ENCODE measurements around the gene CXXC5. TPM values are rescaled to one million over a fixed set of nuclear protein-coding genes. Genes with fewer than 3 reads are reported as not detected.
A peak's percentile ranks its signal among the peaks of the same experiment; 100 is the strongest.

The CXXC5 gene
- total and polyA plus RNA-seq, 9 of the 15 experiments (the other 6 are each of a cell fraction or from before 2014, with no cell fraction given) = 1.9 to 123 (median 45.8) TPM

- TF ChIP-seq ZNF609 (CRISPR knock-in tag; IDR thresholded peaks at IDR 0.05; ENCODE audit: borderline replicate concordance) = no peak
These were observed 11.2 kb upstream of the CXXC5 start (continued) for GRCh38 chr5:139636975-139637408.

- ATAC-seq = peak; percentile 84
- Histone ChIP-seq H3K27me3 (ENCODE audit: control insufficient read depth in 2 of 2, insufficient read depth in 2 of 2, low read length in 2 of 2) (no peaks in the 10 kb centered on the region), H3K79me2 (ENCODE audit: control insufficient read depth, insufficient read depth, low read length) (peaks cover 21% of the 10 kb centered on the region; the same call in 2 of the 3 replicates), H3K36me3 (ENCODE audit: control insufficient read depth, insufficient read depth, low read length) (peaks cover 5% of the 10 kb centered on the region; the same call in 2 of the 3 replicates), H3K9me3 (replicated peaks; ENCODE audit: control insufficient read depth, insufficient read depth, low read depth, low read length) (no peaks in the 10 kb centered on the region), H3K27ac (ENCODE audit: extremely low read depth, low read depth, low read length) (peak overlapping the region; percentile 89), H4K20me1 (replicated peaks; ENCODE audit: control insufficient read depth, insufficient read depth, low read length) (0 out of 2 replicates have a peak, but pooled peaks cover 3% of the 10 kb centered on the region), H3K9me1 (ENCODE audit: control insufficient read depth, insufficient read depth, low read length) (no peaks in the 10 kb centered on the region), H3K4me3 (peak overlapping the region; percentile 50), H3K4me2 (ENCODE audit: insufficient read depth, low read length) (peak overlapping the region; percentile 87), H2AFZ (ENCODE audit: low read depth, low read length) (peak overlapping the region; percentile 94), H3K9ac (ENCODE audit: insufficient read depth in 1 of 2, low read depth in 2 of 2, low read length in 2 of 2) (peak overlapping the region; percentile 80 to 91), H3K4me1 (replicated peaks in 1 of 2; ENCODE audit: control insufficient read depth in 2 of 2, insufficient read depth in 2 of 2, low read length in 2 of 2) (peaks cover 32 to 45% of the 10 kb centered on the region in 2 experiments)
- in situ Hi-C loops (cut with MboI) = loop anchor here (10.0 kb wide), 1 partner anchor 217 kb away; no protein-coding TSS in a partner anchor
- intact Hi-C loops (cut with micrococcal nuclease) = loop anchor here (1.0 to 10.0 kb wide), 5 partner anchors 11 to 327 kb away; partner anchors contain the start of gene CXXC5
- DNase-seq (ENCODE audit: extremely low read depth in 1 of 4, low spot score in 3 of 4) = peak; percentile 88 to 93 (median 91)
- BruUV-seq (replicated peaks) = no TSS peak
- ChIA-PET POLR2A (interaction anchor here (0.6 to 4.8 kb wide), 17 partner anchors 10 to 760 kb away, joined by 3 to 63 read pairs (median 5); partner anchors contain the start of gene CXXC5), CTCF (ENCODE audit: low intra/inter-chr PET ratio) (interaction anchor here (0.5 to 1.3 kb wide), 3 partner anchors 102 to 331 kb away, joined by 3 to 6 read pairs (median 3); no protein-coding TSS in a partner anchor)
- WGBS (ENCODE audit: insufficient coverage, low coverage, missing lambda C conversion rate) = 0% methylated on average over 21 of the region's 62 CpGs
- FAIRE-seq = peak; percentile 74
- TF ChIP-seq MBD2 (IDR thresholded peaks at IDR 0.05; ENCODE audit: borderline replicate concordance, low read depth) (0 out of 2 replicates have a peak, but pooled peaks have one; percentile 47), EZH2 (IDR thresholded peaks at IDR 0.05; ENCODE audit: borderline replicate concordance, low read depth, low read length) (no peak), MTA2 (IDR thresholded peaks at IDR 0.05; ENCODE audit: low read depth) (peak; percentile 64; the same call in 1 of the 2 replicates), E2F3 (CRISPR knock-in tag; IDR thresholded peaks at IDR 0.05) (0 out of 2 replicates have a peak, but pooled peaks have one; percentile 21), PBX2 (CRISPR knock-in tag; IDR thresholded peaks at IDR 0.05; ENCODE audit: low read depth) (no peak), PBX2 (tag; conservative IDR thresholded peaks at IDR 0.05; ENCODE audit: low read depth) (no peak), PTRF (tag; IDR thresholded peaks at IDR 0.05) (no peak), HEY1 (CRISPR knock-in tag; IDR thresholded peaks at IDR 0.05; ENCODE audit: borderline replicate concordance) (no peak), KLF13 (tag; IDR thresholded peaks at IDR 0.05; ENCODE audit: borderline replicate concordance, low read depth) (peak; percentile 89), CAMTA2 (CRISPR knock-in tag; conservative IDR thresholded peaks at IDR 0.05) (no peak)
These were observed 10.6 kb upstream of the CXXC5 start for GRCh38 chr5:139637438-139638089.

Data from K562 (cell line).